ENCODE results near the gene TRAPPC10. TPM values are rescaled to one million over a fixed set of nuclear protein-coding genes. Genes with fewer than 3 reads are reported as not detected.

Gene TRAPPC10
- total RNA-seq, 1 donor from 2014 or later: 41.7 TPM

DNA sequence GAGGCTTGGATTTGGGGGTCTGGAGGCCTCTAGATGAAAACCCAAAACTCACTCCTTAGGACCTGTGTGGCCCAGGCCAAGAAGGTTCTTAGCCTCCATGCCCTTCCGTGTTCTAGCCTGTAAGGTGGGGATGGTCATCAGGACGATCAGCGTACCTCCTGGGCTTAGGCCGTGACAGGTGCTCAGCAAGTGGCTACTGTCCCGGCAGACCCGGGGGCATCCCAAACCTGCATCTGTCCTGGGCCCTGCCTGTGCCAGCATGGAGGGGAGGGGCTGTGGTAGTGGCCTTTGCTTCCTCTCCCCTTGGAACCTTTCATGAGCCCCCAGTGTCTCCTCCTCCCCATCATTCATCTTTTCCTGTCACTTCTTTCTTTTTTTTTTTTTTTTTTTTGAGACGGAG, 22.7 kb upstream of the TRAPPC10 start:
- Mint-ChIP-seq H3K9me3 (ENCODE audit: unreplicated experiment) (no peaks in the 10 kb centered on the region), H3K36me3 (ENCODE audit: unreplicated experiment) (peaks cover 2% of the 10 kb centered on the region), H3K4me1 (ENCODE audit: unreplicated experiment) (peaks cover 5% of the 10 kb centered on the region), H3K27me3 (ENCODE audit: unreplicated experiment) (no peaks in the 10 kb centered on the region), H3K4me3 (ENCODE audit: unreplicated experiment) (no peak overlapping the region), H3K27ac (ENCODE audit: unreplicated experiment) (no peak overlapping the region)
- TF ChIP-seq, protein P1, sequence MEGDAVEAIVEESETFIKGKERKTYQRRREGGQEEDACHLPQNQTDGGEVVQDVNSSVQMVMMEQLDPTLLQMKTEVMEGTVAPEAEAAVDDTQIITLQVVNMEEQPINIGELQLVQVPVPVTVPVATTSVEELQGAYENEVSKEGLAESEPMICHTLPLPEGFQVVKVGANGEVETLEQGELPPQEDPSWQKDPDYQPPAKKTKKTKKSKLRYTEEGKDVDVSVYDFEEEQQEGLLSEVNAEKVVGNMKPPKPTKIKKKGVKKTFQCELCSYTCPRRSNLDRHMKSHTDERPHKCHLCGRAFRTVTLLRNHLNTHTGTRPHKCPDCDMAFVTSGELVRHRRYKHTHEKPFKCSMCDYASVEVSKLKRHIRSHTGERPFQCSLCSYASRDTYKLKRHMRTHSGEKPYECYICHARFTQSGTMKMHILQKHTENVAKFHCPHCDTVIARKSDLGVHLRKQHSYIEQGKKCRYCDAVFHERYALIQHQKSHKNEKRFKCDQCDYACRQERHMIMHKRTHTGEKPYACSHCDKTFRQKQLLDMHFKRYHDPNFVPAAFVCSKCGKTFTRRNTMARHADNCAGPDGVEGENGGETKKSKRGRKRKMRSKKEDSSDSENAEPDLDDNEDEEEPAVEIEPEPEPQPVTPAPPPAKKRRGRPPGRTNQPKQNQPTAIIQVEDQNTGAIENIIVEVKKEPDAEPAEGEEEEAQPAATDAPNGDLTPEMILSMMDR (IDR thresholded peaks at IDR 0.05): no peak
- DNase-seq (ENCODE audit: extremely low spot score, unreplicated experiment): no peak

DNA sequence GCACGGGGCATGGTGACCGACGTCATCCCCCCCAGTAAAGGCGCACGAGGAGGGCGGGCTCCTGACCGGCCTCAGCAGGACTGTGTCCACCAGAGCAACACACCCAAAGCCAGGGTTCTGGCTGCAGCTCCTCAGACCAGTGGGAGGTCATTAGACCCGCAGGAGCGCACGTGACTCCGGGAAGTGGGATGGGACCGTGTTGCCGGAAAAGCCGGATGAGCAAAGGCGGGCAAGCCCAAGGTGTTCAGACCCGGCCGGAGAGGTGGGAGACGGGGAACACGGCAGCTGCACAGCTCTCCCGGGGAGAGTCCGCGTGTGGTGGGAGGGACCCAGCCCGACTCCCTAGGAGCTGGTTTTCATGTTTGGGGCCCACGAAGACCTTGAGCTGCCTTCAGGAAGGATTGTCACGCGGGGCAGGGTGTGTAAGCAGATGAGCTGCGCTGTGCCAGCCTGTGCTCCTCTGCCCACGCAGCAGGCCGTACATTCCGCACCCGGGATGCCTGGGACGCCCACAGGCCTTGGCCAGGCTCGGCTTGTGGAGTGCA, 20.6 kb upstream of the TRAPPC10 start:
- Mint-ChIP-seq H3K27ac (ENCODE audit: unreplicated experiment) (no peak overlapping the region), H3K9me3 (ENCODE audit: unreplicated experiment) (no peaks in the 10 kb centered on the region), H3K4me1 (ENCODE audit: unreplicated experiment) (peaks cover 5% of the 10 kb centered on the region), H3K4me3 (ENCODE audit: unreplicated experiment) (no peak overlapping the region), H3K27me3 (ENCODE audit: unreplicated experiment) (no peaks in the 10 kb centered on the region), H3K36me3 (ENCODE audit: unreplicated experiment) (no peaks in the 10 kb centered on the region)
- no peak for DNase-seq (ENCODE audit: extremely low spot score, unreplicated experiment)
- TF ChIP-seq, protein P1 (IDR thresholded peaks at IDR 0.05): no peak

DNA sequence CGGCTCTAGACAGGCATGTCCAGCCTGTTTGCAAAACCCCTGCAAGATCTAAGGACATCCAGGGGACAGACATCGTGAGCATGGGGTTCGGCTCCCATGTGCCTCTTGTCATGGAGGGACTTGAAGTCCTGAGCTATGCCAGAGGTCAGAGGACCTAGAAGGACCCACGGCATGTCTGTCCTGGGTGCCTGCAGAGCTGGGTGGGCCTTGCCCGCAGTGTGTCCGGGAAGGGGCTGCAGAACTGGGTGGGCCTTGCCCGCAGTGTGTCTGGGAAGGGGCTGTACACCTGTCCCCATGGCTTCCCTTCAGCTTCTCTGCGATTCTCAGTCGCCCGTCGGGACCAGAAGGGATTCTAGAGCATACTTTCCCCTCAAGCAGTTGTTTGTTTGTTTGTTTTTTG, 20.0 kb upstream of the TRAPPC10 start:
- Mint-ChIP-seq H3K9me3 (ENCODE audit: unreplicated experiment) (peaks cover 3% of the 10 kb centered on the region), H3K27ac (ENCODE audit: unreplicated experiment) (no peak overlapping the region), H3K4me3 (ENCODE audit: unreplicated experiment) (no peak overlapping the region), H3K36me3 (ENCODE audit: unreplicated experiment) (no peaks in the 10 kb centered on the region), H3K4me1 (ENCODE audit: unreplicated experiment) (peaks cover 5% of the 10 kb centered on the region), H3K27me3 (ENCODE audit: unreplicated experiment) (no peaks in the 10 kb centered on the region)
- TF ChIP-seq, protein P1 (IDR thresholded peaks at IDR 0.05): no peak
- no peak for DNase-seq (ENCODE audit: extremely low spot score, unreplicated experiment)

DNA sequence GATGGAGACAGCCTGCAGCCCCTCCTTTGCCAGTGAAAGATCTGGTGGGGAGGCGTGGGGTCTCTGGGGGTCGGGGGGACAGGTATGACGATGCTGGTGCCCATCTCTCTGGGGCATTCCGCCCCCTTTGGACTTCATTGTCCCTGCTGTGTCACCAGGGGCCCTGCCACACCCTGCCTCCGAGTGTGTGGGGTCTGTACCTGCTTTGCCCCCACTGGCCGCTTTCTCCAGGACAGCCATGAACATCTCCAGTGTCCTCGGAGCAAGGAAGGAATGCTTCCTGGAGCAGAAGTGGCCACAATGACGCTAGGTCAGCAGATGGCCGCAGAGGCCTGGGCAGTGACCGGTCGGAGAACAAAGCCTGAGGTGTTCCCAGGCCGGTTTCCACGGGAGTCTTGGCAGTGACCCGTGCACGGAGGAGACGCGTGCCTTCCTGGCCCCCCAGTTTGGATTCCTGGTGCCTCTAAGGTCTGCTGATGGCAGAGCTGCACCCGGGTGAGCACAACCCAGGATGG, 18.6 kb upstream of the TRAPPC10 start:
- H3K36me3 Mint-ChIP-seq (ENCODE audit: unreplicated experiment): no peaks in the 10 kb centered on the region
- TF ChIP-seq, protein P1 (IDR thresholded peaks at IDR 0.05): no peak
- peaks cover 5% of the 10 kb centered on the region for H3K4me1 Mint-ChIP-seq (ENCODE audit: unreplicated experiment)
- no peaks in the 10 kb centered on the region for H3K27me3 Mint-ChIP-seq (ENCODE audit: unreplicated experiment)
- H3K9me3 Mint-ChIP-seq (ENCODE audit: unreplicated experiment): peaks cover 6% of the 10 kb centered on the region
- no peak overlapping the region for H3K4me3 Mint-ChIP-seq (ENCODE audit: unreplicated experiment)
- DNase-seq (ENCODE audit: extremely low spot score, unreplicated experiment): no peak
- no peak overlapping the region for H3K27ac Mint-ChIP-seq (ENCODE audit: unreplicated experiment)

DNA sequence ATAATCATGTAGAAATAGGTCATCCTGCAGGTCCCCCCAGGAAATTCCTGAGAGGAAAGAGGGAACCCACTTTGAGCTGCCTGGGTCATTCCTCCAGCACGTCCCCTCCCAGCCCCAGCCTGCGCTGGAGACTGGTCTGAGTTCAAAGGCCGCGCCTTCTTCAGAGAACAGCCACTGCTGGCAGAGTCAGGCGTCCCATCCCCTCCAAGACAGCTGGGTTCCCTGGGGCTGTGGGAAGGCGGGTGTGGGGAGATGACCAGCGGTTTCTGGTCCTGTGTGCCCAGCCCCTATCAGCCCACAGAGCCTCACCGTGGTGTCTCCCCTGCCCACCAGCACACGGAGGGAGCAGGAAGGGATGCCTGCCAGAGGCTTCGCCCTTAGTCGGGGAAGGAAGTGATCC, 18.0 kb upstream of the TRAPPC10 start:
- TF ChIP-seq, protein P1 (IDR thresholded peaks at IDR 0.05): no peak

More for the DNA sequence above, 18.0 kb upstream of the TRAPPC10 start:
- Mint-ChIP-seq H3K27me3 (ENCODE audit: unreplicated experiment) (no peaks in the 10 kb centered on the region), H3K4me3 (ENCODE audit: unreplicated experiment) (no peak overlapping the region), H3K9me3 (ENCODE audit: unreplicated experiment) (peaks cover 6% of the 10 kb centered on the region), H3K36me3 (ENCODE audit: unreplicated experiment) (no peaks in the 10 kb centered on the region), H3K27ac (ENCODE audit: unreplicated experiment) (no peak overlapping the region), H3K4me1 (ENCODE audit: unreplicated experiment) (peaks cover 5% of the 10 kb centered on the region)
- DNase-seq (ENCODE audit: extremely low spot score, unreplicated experiment): no peak
